ENCODE results near the gene ECE1.

- TF ChIP-seq REST (IDR thresholded peaks at IDR 0.05; ENCODE audit: insufficient replicate concordance, low read depth), result no peak
- no peak for TF ChIP-seq CTCF (IDR thresholded peaks at IDR 0.05; ENCODE audit: insufficient read depth, low read length)
- no peak for TF ChIP-seq POLR2AphosphoS5 (IDR thresholded peaks at IDR 0.05; ENCODE audit: low read depth)
- no peak for TF ChIP-seq GABPA (IDR thresholded peaks at IDR 0.05; ENCODE audit: low read depth)
- TF ChIP-seq SPI1 (IDR thresholded peaks at IDR 0.05; ENCODE audit: borderline replicate concordance, low read depth), result no peak
Measured at GRCh38 chr1:21320410-21321108, 30.3 kb upstream of the ECE1 start.

All from HL-60 (cell line).